HEK293 (cell line): Measurements from ENCODE around the gene RSU1.

Experiments
- CTCF ChIA-PET: fragments of 350-600 bp; formaldehyde crosslinking; extraction: SDS; loops from one replicate; lab custom pipeline; 2021; ENCODE audit warnings: antibody characterized with exemption; lab: Yijun Ruan, JAX
- POLR2A ChIA-PET: fragments of 300-600 bp; formaldehyde crosslinking; extraction: SDS; loops from one replicate; lab custom pipeline; 2020; ENCODE audit warnings: antibody characterized with exemption, inconsistent platforms; lab: Yijun Ruan, JAX
- H3K27ac ChIP-seq: fragments of 200-500 bp; sonication (Bioruptor generic); 2 replicates; pipeline ENCODE4 v1.5.1; 2014; ENCODE audit warnings: low read depth, low read length, control low read depth, inconsistent platforms; ENCODE audit errors: extremely low read depth
- H3K36me3 ChIP-seq, 2 experiments: fragments of 200-500 bp in 1 of 2; sonication (Bioruptor generic) in 1 of 2; 1 replicate in 1 of 2; 2 replicates in 1 of 2; pipeline ENCODE4 v1.5.1; 2014 to 2017; ENCODE audit warnings: inconsistent platforms in 2 of 2, low read length in 2 of 2; ENCODE audit not compliant: control insufficient read depth in 2 of 2, insufficient read depth in 1 of 2
- H3K4me1 ChIP-seq: fragments of 200-500 bp; sonication (Bioruptor generic); 2 replicates; pipeline ENCODE4 v1.5.1; 2014; ENCODE audit warnings: mild to moderate bottlenecking, low read length, inconsistent platforms; ENCODE audit not compliant: control insufficient read depth, insufficient read depth
- H3K4me3 ChIP-seq: 2 replicates; pipeline ENCODE4 v1.5.1; 2011; ENCODE audit warnings: low read depth, mild to moderate bottlenecking, control low read depth, low read length, moderate library complexity
- H3K9me3 ChIP-seq: fragments of 200-500 bp; sonication (Bioruptor generic); 2 replicates; pipeline ENCODE4 v1.5.1; 2014; ENCODE audit warnings: low read depth, low read length, inconsistent platforms; ENCODE audit not compliant: control insufficient read depth, insufficient read depth
- BCL11A ChIP-seq: fragments of 450-650 bp; formaldehyde crosslinking; IDR thresholded peaks from 2 replicates; pipeline ENCODE4 v1.5.1; 2016; ENCODE audit warnings: low read depth, missing biosample characterization, missing genetic modification characterization
- GLIS1 ChIP-seq: fragments of 450-650 bp; formaldehyde crosslinking; IDR thresholded peaks from 2 replicates; pipeline ENCODE4 v1.5.1; 2016; ENCODE audit warnings: missing biosample characterization, missing genetic modification characterization
- HOXA7 ChIP-seq: sonication (generic); formaldehyde crosslinking; IDR thresholded peaks from 2 replicates; pipeline ENCODE4 v1.8.1; 2022; ENCODE audit warnings: missing genetic modification reagents, borderline replicate concordance
- HOXD13 ChIP-seq: sonication (generic); formaldehyde crosslinking; IDR thresholded peaks from 2 replicates; pipeline ENCODE4 v1.8.0; 2022; ENCODE audit warnings: missing genetic modification reagents, borderline replicate concordance
- INSM2 ChIP-seq: fragments of 450-650 bp; formaldehyde crosslinking; IDR thresholded peaks from 2 replicates; pipeline ENCODE4 v1.5.1; 2016; ENCODE audit warnings: missing biosample characterization, missing genetic modification characterization
- KLF1 ChIP-seq: fragments of 450-650 bp; formaldehyde crosslinking; IDR thresholded peaks from 2 replicates; pipeline ENCODE4 v1.5.1; 2016; ENCODE audit warnings: missing biosample characterization, missing genetic modification characterization
- OSR2 ChIP-seq: fragments of 450-650 bp; formaldehyde crosslinking; IDR thresholded peaks from 2 replicates; pipeline ENCODE4 v1.5.1; 2016; ENCODE audit warnings: missing biosample characterization, missing genetic modification characterization
- OVOL3 ChIP-seq: fragments of 450-650 bp; formaldehyde crosslinking; IDR thresholded peaks from 2 replicates; pipeline ENCODE4 v1.5.1; 2016; ENCODE audit warnings: missing biosample characterization, missing genetic modification characterization
- SCRT2 ChIP-seq: fragments of 450-650 bp; formaldehyde crosslinking; IDR thresholded peaks from 2 replicates; pipeline ENCODE4 v1.5.1; 2016; ENCODE audit warnings: missing biosample characterization, missing genetic modification characterization
- SP7 ChIP-seq: fragments of 450-650 bp; formaldehyde crosslinking; IDR thresholded peaks from 2 replicates; pipeline ENCODE4 v1.5.1; 2016; ENCODE audit warnings: missing biosample characterization, missing genetic modification characterization
- ZBTB48 ChIP-seq: fragments of 450-650 bp; formaldehyde crosslinking; IDR thresholded peaks from 2 replicates; pipeline ENCODE4 v1.5.1; 2016; ENCODE audit warnings: missing biosample characterization, missing genetic modification characterization
- ZNF132 ChIP-seq: fragments of 450-650 bp; formaldehyde crosslinking; IDR thresholded peaks from 2 replicates; pipeline ENCODE4 v1.5.1; 2017; ENCODE audit warnings: missing biosample characterization, missing genetic modification characterization, borderline replicate concordance
- ZNF155 ChIP-seq: fragments of 450-650 bp; formaldehyde crosslinking; IDR thresholded peaks from 2 replicates; pipeline ENCODE4 v1.5.1; 2016; ENCODE audit warnings: missing biosample characterization, missing genetic modification characterization
- ZNF16 ChIP-seq: fragments of 450-650 bp; formaldehyde crosslinking; IDR thresholded peaks from 2 replicates; pipeline ENCODE4 v1.5.1; 2016; ENCODE audit warnings: low read depth, missing biosample characterization, missing genetic modification characterization
- ZNF184 ChIP-seq: fragments of 450-650 bp; IDR thresholded peaks from 2 replicates; pipeline ENCODE4 v1.5.1; 2018; ENCODE audit warnings: missing biosample characterization, mild to moderate bottlenecking, missing genetic modification characterization
- ZNF202 ChIP-seq: fragments of 450-650 bp; formaldehyde crosslinking; IDR thresholded peaks from 2 replicates; pipeline ENCODE4 v1.5.1; 2016; ENCODE audit warnings: missing biosample characterization, missing genetic modification characterization, borderline replicate concordance
- ZNF23 ChIP-seq: fragments of 450-650 bp; formaldehyde crosslinking; IDR thresholded peaks from 2 replicates; pipeline ENCODE4 v1.5.1; 2016; ENCODE audit warnings: missing biosample characterization, missing genetic modification characterization, borderline replicate concordance
- ZNF335 ChIP-seq: fragments of 450-650 bp; formaldehyde crosslinking; conservative IDR thresholded peaks from 2 replicates; pipeline ENCODE4 v1.5.1; 2016; ENCODE audit warnings: missing biosample characterization, missing genetic modification characterization
- ZNF394 ChIP-seq: fragments of 450-650 bp; formaldehyde crosslinking; IDR thresholded peaks from 2 replicates; pipeline ENCODE4 v1.5.1; 2016; ENCODE audit warnings: missing biosample characterization, missing genetic modification characterization, mild to moderate bottlenecking, moderate library complexity, borderline replicate concordance
- ZNF596 ChIP-seq: fragments of 450-650 bp; IDR thresholded peaks from 2 replicates; pipeline ENCODE4 v1.5.0; 2018; ENCODE audit warnings: missing biosample characterization, mild to moderate bottlenecking, missing genetic modification characterization, moderate library complexity
- ZNF600 ChIP-seq: fragments of 450-650 bp; formaldehyde crosslinking; IDR thresholded peaks from 2 replicates; pipeline ENCODE4 v1.5.1; 2016; ENCODE audit warnings: missing biosample characterization, missing genetic modification characterization
- ZNF629 ChIP-seq: fragments of 450-650 bp; formaldehyde crosslinking; IDR thresholded peaks from 2 replicates; pipeline ENCODE4 v1.5.1; 2017; ENCODE audit warnings: missing biosample characterization, missing genetic modification characterization
- ZNF654 ChIP-seq: fragments of 450-650 bp; formaldehyde crosslinking; IDR thresholded peaks from 2 replicates; pipeline ENCODE4 v1.5.1; 2016; ENCODE audit warnings: low read depth, missing biosample characterization, missing genetic modification characterization
- ZNF660 ChIP-seq: fragments of 450-650 bp; IDR thresholded peaks from 2 replicates; pipeline ENCODE4 v1.5.1; 2018; ENCODE audit warnings: missing biosample characterization, mild to moderate bottlenecking, missing genetic modification characterization
- ZNF701 ChIP-seq: fragments of 450-650 bp; formaldehyde crosslinking; IDR thresholded peaks from 2 replicates; pipeline ENCODE4 v1.5.1; 2016; ENCODE audit warnings: missing biosample characterization, missing genetic modification characterization
- ZNF747 ChIP-seq: fragments of 450-650 bp; formaldehyde crosslinking; IDR thresholded peaks from 2 replicates; pipeline ENCODE4 v1.5.1; 2016; ENCODE audit warnings: missing biosample characterization, missing genetic modification characterization
- TF ChIP-seq, protein P1 (sequence below): fragments of 450-650 bp; formaldehyde crosslinking; IDR thresholded peaks from 2 replicates; pipeline ENCODE4 v1.5.1; 2016; ENCODE audit warnings: missing biosample characterization, missing genetic modification characterization

RSU1 gene

GRCh38 chr10:16798571-16798970 is 18.7 kb downstream of the RSU1 start:
- no peak for TF ChIP-seq SCRT2 (tag by site-specific recombination)
- TF ChIP-seq ZNF654 = no peak
- TF ChIP-seq HOXD13 = no peak
- TF ChIP-seq ZNF155 = no peak
- TF ChIP-seq ZNF202 (tag by site-specific recombination) = no peak
- TF ChIP-seq GLIS1 (tag by site-specific recombination) = no peak
- TF ChIP-seq ZNF660 (tag by site-specific recombination) = no peak
- no peak for TF ChIP-seq ZNF23
- no peak for TF ChIP-seq ZNF394 (tag by site-specific recombination)
- TF ChIP-seq ZNF335 (tag by site-specific recombination) = no peak
- no peak for TF ChIP-seq ZNF16
- TF ChIP-seq ZNF629 (tag by site-specific recombination) = no peak
- no peak for TF ChIP-seq ZNF596 (tag by site-specific recombination)
- TF ChIP-seq ZNF701 (tag by site-specific recombination) = no peak
- POLR2A ChIA-PET = no interaction called here

DNA sequence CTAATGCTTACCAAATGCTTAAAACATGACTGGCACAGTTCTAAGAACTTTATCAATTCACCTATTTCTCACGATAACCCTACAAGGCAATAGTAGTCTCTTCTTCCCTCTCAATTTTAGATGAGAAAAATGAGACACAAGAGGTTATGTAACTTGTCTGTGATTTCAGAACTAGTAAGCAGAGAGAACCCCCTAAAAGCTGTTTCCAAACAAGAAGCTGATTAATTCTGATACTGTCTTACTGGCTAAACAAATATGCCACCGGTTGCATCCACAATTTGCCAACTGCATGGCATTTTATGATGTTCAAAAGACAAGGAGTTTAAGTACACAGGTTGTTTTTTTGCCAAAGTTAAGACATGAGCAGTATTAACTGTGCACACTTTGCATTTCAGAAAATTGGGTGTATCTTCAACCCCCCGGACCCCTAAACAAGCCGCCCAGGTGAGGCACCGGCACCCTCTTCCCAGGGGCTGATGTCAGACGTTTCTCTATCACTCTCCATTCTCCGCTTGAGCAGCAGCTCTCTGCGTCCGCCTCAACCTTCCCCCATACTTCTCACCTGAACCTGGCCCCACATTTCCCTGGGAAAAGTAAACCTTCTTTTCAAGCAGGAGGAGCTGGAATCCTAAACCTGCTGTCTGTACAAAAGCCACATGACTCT is 21.7 kb downstream of the RSU1 start:
- TF ChIP-seq ZNF132 (tag by site-specific recombination) = no peak
- no peaks in the 10 kb centered on the region for H3K9me3 ChIP-seq
- no peaks in the 10 kb centered on the region for H3K36me3 ChIP-seq
- H3K4me3 ChIP-seq = no peak overlapping the region
- H3K27ac ChIP-seq = no peak overlapping the region
- ChIA-PET POLR2A (interaction anchor here (0.6 kb wide), 1 partner anchor 531 kb away, joined by 5 read pairs; no protein-coding TSS in a partner anchor), CTCF (interaction anchor here (0.6 to 1.0 kb wide), 2 partner anchors 9 to 202 kb away, joined by 3 read pairs; no protein-coding TSS in a partner anchor)
- no peaks in the 10 kb centered on the region for H3K4me1 ChIP-seq

More at GRCh38 chr10:16798571-16798970, 18.7 kb downstream of the RSU1 start:
- H3K4me3 ChIP-seq = no peak overlapping the region
- H3K9me3 ChIP-seq = no peaks in the 10 kb centered on the region
- no peak overlapping the region for H3K27ac ChIP-seq
- no peaks in the 10 kb centered on the region for H3K36me3 ChIP-seq
- CTCF ChIA-PET = interaction anchor here (1.7 kb wide), 1 partner anchor 11 kb away, joined by 5 read pairs; no protein-coding TSS in a partner anchor
- no peaks in the 10 kb centered on the region for H3K4me1 ChIP-seq

DNA sequence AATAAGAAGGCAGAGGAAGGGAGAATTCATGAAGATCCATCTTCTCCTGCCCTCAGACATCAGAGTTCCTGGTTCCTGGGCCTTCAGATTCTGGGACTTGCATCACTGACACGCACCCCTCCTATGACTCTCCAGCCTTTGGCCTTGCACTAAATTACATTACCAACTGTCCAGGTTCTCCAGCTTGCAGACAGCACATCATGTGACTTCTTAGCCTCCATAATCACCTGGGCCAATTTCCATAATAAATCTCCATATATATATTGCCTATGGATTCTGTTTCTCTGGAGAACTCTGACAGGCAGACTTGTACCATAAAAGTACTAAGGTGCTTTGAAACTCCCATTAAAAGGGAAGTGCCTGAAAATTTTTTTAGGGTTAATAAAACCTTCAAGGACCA is 23.2 kb downstream of the RSU1 start:
- Histone ChIP-seq H3K4me3 (no peak overlapping the region), H3K9me3 (no peaks in the 10 kb centered on the region), H3K4me1 (no peaks in the 10 kb centered on the region), H3K27ac (no peak overlapping the region), H3K36me3 (no peaks in the 10 kb centered on the region)
- ChIA-PET CTCF (no interaction called here), POLR2A (no interaction called here)
- TF ChIP-seq ZNF184 (tag by site-specific recombination) (no peak), KLF1 (tag by site-specific recombination) (no peak), SP7 (no peak)

DNA sequence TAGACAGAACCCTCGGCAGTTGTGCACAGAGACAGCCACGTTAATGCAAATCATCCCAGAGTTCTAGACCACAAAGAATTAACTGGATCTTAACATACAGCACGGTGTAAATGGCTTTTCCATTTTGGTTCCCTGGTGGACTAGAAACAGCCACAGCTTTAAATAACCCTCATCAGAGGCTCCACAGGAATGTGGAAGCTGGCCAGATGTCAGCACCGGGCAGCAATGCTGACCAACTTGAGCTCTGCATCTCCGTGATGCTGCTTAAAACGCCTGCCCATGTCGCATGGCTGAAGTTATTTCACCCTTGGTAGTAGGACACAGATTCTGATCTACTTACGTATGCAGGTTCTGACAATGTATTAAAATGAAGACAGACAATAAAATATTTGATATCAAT is 24.5 kb downstream of the RSU1 start:
- H3K36me3 ChIP-seq = no peaks in the 10 kb centered on the region
- H3K27ac ChIP-seq = no peak overlapping the region
- ChIA-PET POLR2A (no interaction called here), CTCF (interaction anchor here (1.0 kb wide), 1 partner anchor 15 kb away, joined by 3 read pairs; no protein-coding TSS in a partner anchor)
- H3K4me1 ChIP-seq = no peaks in the 10 kb centered on the region
- H3K4me3 ChIP-seq = no peak overlapping the region
- no peaks in the 10 kb centered on the region for H3K9me3 ChIP-seq
- TF ChIP-seq OSR2 (tag by site-specific recombination) (no peak), ZNF600 (tag by site-specific recombination) (no peak), ZNF747 (tag by site-specific recombination) (no peak), HOXA7 (CRISPR knock-in tag) (no peak), INSM2 (tag by site-specific recombination) (no peak), ZBTB48 (tag by site-specific recombination) (no peak), BCL11A (no peak), OVOL3 (tag by site-specific recombination) (no peak)
- TF ChIP-seq, protein P1, sequence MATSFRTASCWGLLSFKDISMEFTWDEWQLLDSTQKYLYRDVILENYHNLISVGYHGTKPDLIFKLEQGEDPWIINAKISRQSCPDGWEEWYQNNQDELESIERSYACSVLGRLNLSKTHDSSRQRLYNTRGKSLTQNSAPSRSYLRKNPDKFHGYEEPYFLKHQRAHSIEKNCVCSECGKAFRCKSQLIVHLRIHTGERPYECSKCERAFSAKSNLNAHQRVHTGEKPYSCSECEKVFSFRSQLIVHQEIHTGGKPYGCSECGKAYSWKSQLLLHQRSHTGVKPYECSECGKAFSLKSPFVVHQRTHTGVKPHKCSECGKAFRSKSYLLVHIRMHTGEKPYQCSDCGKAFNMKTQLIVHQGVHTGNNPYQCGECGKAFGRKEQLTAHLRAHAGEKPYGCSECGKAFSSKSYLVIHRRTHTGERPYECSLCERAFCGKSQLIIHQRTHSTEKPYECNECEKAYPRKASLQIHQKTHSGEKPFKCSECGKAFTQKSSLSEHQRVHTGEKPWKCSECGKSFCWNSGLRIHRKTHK (tag by site-specific recombination) = no peak
